Measurements from ENCODE around the gene KLHL29. TPM values are rescaled to one million over a fixed set of nuclear protein-coding genes. Genes with fewer than 3 reads are reported as not detected.

Gene KLHL29
- total and polyA plus RNA-seq, 2 of the 13 experiments (the other 11 are each of a cell fraction or from before 2014, with no cell fraction given) = 0.01 TPM; not detected in 1

DNA sequence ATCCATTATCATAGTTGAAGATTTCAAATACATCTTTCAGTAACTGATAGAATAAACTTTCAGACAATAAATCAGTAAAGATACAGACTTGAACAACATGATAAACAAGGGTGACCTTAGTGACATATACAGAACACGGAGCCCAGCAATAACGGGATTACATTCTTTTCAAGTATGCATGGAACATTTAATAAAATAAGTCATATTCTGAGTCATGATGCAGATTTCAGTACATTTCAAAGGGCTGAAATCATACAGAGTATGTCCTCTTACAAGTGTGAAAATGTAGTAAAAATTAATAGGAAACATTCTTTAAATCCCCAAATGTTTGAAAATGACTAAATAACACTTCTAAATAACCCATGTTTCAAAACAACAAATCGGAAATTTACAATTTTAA lies 17.2 kb upstream of the KLHL29 start:
- BruUV-seq (replicated peaks) = no TSS peak
- Histone ChIP-seq H3K9me3 (ENCODE audit: low read length) (no peaks in the 10 kb centered on the region), H3K4me3 (replicated peaks in 1 of 3; ENCODE audit: insufficient read depth in 1 of 3, low read depth in 2 of 3, low read length in 3 of 3) (no peak overlapping the region), H3K27me3 (ENCODE audit: control insufficient read depth in 1 of 2, insufficient read depth in 2 of 2, low read length in 2 of 2) (no peaks in the 10 kb centered on the region; a peak in 1 of 5 replicates), H2AFZ (ENCODE audit: low read length) (no peak overlapping the region), H3K4me2 (ENCODE audit: low read depth, low read length) (no peak overlapping the region), H3K79me2 (ENCODE audit: insufficient read depth, low read length) (no peaks in the 10 kb centered on the region), H3K27ac (ENCODE audit: extremely low read length, insufficient read depth, low read length) (no peak overlapping the region), H3K36me3 (replicated peaks in 1 of 2; ENCODE audit: control insufficient read depth in 1 of 2, insufficient read depth in 2 of 2, low read length in 2 of 2) (no peaks in the 10 kb centered on the region), H3K9ac (ENCODE audit: insufficient read depth, low read depth, low read length) (no peak overlapping the region), H4K20me1 (ENCODE audit: insufficient read depth, low read length) (no peaks in the 10 kb centered on the region), H3K4me1 (ENCODE audit: insufficient read depth, low read length) (no peaks in the 10 kb centered on the region)
- FAIRE-seq = no peak
- ATAC-seq = no peak
- intact Hi-C loops (cut with micrococcal nuclease; ENCODE audit: unreplicated experiment) (no loop called here), in situ Hi-C loops (cut with HindIII; ENCODE audit: extremely low pct_ligation_motif_present, low pct_unique_long_range_greater_than_20kb) (no loop called here)
- 35% methylated on average over 3 of the region's 3 CpGs for WGBS (ENCODE audit: low lambda C conversion rate)
- ChIA-PET CTCF (ENCODE audit: low intra/inter-chr PET ratio, low total read pairs) (no interaction called here), POLR2A (no interaction called here)
- DNase-seq (ENCODE audit: low spot score) = no peak
- TF ChIP-seq, protein P1, sequence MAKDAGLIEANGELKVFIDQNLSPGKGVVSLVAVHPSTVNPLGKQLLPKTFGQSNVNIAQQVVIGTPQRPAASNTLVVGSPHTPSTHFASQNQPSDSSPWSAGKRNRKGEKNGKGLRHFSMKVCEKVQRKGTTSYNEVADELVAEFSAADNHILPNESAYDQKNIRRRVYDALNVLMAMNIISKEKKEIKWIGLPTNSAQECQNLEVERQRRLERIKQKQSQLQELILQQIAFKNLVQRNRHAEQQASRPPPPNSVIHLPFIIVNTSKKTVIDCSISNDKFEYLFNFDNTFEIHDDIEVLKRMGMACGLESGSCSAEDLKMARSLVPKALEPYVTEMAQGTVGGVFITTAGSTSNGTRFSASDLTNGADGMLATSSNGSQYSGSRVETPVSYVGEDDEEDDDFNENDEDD (CRISPR knock-in tag; IDR thresholded peaks at IDR 0.05; ENCODE audit: borderline replicate concordance) = no peak
- TF ChIP-seq CBFB (CRISPR knock-in tag; IDR thresholded peaks at IDR 0.05) (no peak), ZNF460 (CRISPR knock-in tag; IDR thresholded peaks at IDR 0.05; ENCODE audit: borderline replicate concordance) (no peak), ZFP36 (IDR thresholded peaks at IDR 0.05; ENCODE audit: borderline replicate concordance, low read depth, low read length, partially characterized antibody) (no peak), ZNF552 (CRISPR knock-in tag; IDR thresholded peaks at IDR 0.05; ENCODE audit: borderline replicate concordance) (no peak), ZNF317 (CRISPR knock-in tag; IDR thresholded peaks at IDR 0.05) (no peak), ZNF3 (CRISPR knock-in tag; IDR thresholded peaks at IDR 0.05) (no peak), MTF2 (CRISPR knock-in tag; IDR thresholded peaks at IDR 0.05; ENCODE audit: borderline replicate concordance) (no peak), ZFX (CRISPR knock-in tag; IDR thresholded peaks at IDR 0.05; ENCODE audit: low read depth) (no peak), U2AF1 (optimal IDR thresholded peaks at IDR 0.05; ENCODE audit: low read depth, low read length) (no peak), ZNF326 (CRISPR knock-in tag; IDR thresholded peaks at IDR 0.05; ENCODE audit: borderline replicate concordance) (no peak), ELF1 (CRISPR knock-in tag; IDR thresholded peaks at IDR 0.05) (no peak)
- TF ChIP-seq, protein P2, sequence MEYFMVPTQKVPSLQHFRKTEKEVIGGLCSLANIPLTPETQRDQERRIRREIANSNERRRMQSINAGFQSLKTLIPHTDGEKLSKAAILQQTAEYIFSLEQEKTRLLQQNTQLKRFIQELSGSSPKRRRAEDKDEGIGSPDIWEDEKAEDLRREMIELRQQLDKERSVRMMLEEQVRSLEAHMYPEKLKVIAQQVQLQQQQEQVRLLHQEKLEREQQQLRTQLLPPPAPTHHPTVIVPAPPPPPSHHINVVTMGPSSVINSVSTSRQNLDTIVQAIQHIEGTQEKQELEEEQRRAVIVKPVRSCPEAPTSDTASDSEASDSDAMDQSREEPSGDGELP (IDR thresholded peaks at IDR 0.05; ENCODE audit: borderline replicate concordance, low read depth) = no peak
- TF ChIP-seq, protein P3, sequence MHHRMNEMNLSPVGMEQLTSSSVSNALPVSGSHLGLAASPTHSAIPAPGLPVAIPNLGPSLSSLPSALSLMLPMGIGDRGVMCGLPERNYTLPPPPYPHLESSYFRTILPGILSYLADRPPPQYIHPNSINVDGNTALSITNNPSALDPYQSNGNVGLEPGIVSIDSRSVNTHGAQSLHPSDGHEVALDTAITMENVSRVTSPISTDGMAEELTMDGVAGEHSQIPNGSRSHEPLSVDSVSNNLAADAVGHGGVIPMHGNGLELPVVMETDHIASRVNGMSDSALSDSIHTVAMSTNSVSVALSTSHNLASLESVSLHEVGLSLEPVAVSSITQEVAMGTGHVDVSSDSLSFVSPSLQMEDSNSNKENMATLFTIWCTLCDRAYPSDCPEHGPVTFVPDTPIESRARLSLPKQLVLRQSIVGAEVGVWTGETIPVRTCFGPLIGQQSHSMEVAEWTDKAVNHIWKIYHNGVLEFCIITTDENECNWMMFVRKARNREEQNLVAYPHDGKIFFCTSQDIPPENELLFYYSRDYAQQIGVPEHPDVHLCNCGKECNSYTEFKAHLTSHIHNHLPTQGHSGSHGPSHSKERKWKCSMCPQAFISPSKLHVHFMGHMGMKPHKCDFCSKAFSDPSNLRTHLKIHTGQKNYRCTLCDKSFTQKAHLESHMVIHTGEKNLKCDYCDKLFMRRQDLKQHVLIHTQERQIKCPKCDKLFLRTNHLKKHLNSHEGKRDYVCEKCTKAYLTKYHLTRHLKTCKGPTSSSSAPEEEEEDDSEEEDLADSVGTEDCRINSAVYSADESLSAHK (CRISPR knock-in tag; IDR thresholded peaks at IDR 0.05; ENCODE audit: borderline replicate concordance) = no peak
- TF ChIP-seq, protein P4, sequence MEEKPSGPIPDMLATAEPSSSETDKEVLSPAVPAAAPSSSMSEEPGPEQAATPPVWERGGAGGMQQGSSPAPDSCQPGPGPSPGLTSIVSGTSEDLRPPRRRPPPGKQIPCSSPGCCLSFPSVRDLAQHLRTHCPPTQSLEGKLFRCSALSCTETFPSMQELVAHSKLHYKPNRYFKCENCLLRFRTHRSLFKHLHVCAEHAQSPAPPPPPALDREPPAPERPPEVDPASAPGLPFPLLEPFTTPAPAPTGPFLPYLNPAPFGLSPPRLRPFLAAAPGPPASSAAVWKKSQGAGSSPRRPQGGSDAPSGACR (CRISPR knock-in tag; IDR thresholded peaks at IDR 0.05) = no peak
- TF ChIP-seq, protein P5, sequence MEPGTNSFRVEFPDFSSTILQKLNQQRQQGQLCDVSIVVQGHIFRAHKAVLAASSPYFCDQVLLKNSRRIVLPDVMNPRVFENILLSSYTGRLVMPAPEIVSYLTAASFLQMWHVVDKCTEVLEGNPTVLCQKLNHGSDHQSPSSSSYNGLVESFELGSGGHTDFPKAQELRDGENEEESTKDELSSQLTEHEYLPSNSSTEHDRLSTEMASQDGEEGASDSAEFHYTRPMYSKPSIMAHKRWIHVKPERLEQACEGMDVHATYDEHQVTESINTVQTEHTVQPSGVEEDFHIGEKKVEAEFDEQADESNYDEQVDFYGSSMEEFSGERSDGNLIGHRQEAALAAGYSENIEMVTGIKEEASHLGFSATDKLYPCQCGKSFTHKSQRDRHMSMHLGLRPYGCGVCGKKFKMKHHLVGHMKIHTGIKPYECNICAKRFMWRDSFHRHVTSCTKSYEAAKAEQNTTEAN (CRISPR knock-in tag; conservative IDR thresholded peaks at IDR 0.05) = no peak
- TF ChIP-seq, protein P6, sequence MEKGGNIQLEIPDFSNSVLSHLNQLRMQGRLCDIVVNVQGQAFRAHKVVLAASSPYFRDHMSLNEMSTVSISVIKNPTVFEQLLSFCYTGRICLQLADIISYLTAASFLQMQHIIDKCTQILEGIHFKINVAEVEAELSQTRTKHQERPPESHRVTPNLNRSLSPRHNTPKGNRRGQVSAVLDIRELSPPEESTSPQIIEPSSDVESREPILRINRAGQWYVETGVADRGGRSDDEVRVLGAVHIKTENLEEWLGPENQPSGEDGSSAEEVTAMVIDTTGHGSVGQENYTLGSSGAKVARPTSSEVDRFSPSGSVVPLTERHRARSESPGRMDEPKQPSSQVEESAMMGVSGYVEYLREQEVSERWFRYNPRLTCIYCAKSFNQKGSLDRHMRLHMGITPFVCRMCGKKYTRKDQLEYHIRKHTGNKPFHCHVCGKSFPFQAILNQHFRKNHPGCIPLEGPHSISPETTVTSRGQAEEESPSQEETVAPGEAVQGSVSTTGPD (CRISPR knock-in tag; IDR thresholded peaks at IDR 0.05) = no peak

All from HepG2 (cell line).